GM18519 (cell line): Measurements from ENCODE around the gene ANKLE1.
"Not testable (repeated sequence)": the region's sequence is repeated elsewhere in the genome, so short reads cannot be mapped to it uniquely, and the experiment has no call there.

Experiments
- ATAC-seq: cut with Tn5 transposase; IDR thresholded peaks from one replicate; pipeline ENCODE4 v1.9.1; 2021; ENCODE audit warnings: mild to moderate bottlenecking, moderate library complexity; ENCODE audit not compliant: unreplicated experiment, low FRiP score

ANKLE1 gene

DNA sequence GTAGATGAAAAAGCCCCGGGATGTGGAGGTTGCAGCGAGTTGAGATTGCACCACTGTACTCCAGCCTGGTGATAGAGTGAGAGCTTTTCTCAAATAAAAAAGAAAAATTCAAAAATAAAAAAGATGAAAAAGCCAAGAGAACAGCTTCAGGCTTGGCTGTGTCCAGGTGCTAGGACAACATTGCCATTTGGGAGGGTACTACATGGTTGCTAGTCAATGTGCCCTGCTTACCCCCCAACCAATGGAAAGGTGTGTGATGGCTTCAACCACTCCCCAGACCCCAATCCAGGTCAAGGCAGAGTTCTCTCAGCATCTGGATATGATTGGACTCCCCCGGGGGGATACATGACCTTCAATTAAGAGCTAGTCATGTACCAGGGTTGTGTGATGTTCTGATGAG is 2.3 kb upstream of the ANKLE1 start:
- ATAC-seq, result no peak

- ATAC-seq, result no peak
Measured at GRCh38 chr19:17282488-17283125, 906 bp downstream of the ANKLE1 start.

GRCh38 chr19:17283504-17283996 is 1.8 kb downstream of the ANKLE1 start:
- no peak for ATAC-seq

- ATAC-seq, result no peak
Measured at GRCh38 chr19:17285415-17286135, 3.9 kb downstream of the ANKLE1 start.

DNA sequence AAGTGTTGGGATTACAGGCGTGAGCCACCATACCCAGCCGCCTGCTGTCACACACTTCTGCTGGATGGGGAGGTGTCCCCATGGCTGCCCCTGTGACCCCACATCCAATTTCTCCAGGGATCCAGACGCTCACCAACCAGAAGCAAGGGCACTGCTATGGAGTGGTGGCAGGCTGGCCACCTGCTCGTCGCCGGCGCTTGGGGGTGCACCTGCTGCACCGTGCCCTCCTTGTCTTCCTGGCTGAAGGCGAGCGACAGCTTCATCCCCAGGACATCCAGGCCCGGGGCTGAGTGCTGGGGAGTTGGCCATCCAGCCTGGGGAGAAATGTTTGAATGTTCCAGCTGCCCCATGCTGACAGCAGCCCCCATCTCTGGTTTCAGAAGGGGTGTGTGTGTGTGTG is 4.6 kb downstream of the ANKLE1 start:
- ATAC-seq, result no peak

GRCh38 chr19:17286752-17287151 is 5.1 kb downstream of the ANKLE1 start:
- ATAC-seq, result no peak

DNA sequence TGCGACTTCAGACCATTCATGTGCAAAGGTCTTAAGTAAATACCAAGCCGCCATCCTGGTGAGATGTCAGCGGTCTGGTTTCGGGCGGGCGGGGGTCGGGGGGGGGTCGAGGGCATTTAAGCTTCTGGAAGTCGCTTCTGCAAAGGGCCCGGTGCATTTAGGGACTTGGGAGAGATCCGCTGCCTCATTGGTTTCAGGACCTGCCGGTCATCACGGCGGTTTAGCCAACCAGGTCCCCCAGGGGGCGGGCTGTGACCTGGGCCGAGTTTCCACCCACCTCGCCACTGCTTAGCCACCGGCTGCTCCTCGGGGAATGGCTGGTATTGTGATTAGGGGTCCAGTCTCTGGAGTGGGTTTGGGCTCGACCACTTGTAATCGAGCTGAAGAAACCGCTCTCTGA is 7.8 kb downstream of the ANKLE1 start:
- no peak for ATAC-seq

DNA sequence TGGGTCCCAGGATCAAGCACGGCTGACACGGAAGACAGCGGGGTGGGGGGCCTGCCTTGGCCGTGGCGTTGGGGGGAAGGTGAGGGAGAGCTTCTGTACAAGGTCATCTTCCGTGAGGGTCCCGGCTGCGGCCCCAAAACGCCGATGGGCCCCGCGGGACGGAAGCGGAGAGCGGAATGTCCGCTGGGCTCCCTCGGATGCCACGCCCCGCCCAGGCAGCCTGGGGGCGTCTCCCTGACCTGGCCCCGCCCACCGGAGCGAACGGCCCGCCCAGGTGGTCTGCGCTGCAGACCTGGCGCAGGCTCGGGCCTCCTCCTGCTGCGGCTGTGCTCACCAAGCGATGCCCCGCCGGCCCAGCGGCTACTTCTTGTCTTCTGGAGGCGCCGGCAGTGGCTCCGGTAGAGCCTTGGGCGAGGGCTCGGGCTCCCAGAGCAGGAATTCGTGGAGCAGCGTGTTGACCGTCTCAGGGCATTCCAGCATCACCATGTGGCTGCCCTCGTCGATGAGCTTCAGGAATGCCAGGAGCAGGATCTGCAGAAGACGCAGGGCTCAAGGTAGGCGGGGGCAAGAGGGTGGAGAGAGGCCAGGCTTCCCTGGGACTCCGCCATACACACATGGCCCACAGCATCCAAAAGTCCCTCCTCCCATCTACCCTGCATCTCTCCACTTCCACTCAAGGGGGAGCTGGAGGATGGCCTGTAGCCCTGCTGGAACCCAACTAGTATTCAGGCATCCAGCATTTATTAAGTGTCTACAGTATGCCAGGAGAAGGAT is 10.8 kb downstream of the ANKLE1 start:
- ATAC-seq, result peak; percentile 64

DNA sequence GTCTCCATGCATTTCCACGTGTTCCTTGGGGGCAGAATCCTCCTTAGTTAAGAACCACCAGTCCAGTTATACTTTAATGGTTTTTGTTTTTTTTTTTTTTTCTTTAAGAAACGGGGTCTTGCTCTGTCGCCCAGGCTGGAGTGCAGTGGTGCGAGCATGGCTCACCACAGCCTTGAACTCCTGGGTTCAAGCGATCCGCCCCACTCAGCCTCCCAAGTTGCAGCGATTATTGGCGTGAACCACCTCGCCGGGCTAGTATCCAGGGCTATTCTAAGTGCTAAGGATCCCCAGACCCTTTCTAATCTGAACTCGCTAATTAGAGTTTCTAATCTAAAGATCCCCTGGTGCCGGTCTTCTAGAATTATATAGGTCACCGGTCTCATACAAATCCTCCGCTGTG is 11.9 kb downstream of the ANKLE1 start:
- no peak for ATAC-seq

GRCh38 chr19:17294051-17294891 is 12.6 kb downstream of the ANKLE1 start:
- no peak for ATAC-seq

- not testable (repeated sequence) for ATAC-seq
Measured at GRCh38 chr19:17295551-17295950, 13.8 kb downstream of the ANKLE1 start.

GRCh38 chr19:17296273-17296672 is 14.6 kb downstream of the ANKLE1 start:
- ATAC-seq, result no peak

GRCh38 chr19:17296976-17297375 is 15.3 kb downstream of the ANKLE1 start:
- no peak for ATAC-seq

DNA sequence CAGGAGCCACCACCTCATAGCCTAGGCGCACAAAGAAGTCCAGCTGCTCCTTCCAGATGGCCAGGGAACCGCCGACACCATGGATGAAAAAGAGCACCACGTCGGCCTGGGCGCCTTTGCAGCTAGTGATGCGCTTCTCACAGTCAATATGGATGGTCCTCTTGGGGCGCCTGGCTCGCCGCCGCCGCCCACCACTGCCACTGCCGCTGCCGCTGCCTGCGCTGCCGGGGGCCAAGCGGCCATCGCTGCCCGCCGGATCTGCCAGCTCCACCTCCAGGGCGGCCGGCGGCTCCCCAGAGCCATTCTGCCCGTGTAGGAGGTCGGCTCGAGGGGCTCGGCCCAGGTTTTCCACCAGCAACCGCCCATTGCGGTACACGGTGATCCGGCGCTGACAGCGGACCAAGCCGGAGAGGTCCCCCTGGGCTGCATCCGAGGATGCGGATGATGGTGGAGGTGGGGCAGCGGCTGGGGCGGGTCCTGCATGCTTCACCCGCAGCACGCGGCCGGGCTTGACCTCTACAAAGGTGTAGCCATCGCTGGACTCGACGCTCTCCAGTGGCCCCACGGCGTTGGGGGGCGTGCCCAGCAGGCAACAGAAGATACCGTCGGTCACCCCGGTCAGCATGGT is 19.4 kb downstream of the ANKLE1 start:
- ATAC-seq, result no peak

DNA sequence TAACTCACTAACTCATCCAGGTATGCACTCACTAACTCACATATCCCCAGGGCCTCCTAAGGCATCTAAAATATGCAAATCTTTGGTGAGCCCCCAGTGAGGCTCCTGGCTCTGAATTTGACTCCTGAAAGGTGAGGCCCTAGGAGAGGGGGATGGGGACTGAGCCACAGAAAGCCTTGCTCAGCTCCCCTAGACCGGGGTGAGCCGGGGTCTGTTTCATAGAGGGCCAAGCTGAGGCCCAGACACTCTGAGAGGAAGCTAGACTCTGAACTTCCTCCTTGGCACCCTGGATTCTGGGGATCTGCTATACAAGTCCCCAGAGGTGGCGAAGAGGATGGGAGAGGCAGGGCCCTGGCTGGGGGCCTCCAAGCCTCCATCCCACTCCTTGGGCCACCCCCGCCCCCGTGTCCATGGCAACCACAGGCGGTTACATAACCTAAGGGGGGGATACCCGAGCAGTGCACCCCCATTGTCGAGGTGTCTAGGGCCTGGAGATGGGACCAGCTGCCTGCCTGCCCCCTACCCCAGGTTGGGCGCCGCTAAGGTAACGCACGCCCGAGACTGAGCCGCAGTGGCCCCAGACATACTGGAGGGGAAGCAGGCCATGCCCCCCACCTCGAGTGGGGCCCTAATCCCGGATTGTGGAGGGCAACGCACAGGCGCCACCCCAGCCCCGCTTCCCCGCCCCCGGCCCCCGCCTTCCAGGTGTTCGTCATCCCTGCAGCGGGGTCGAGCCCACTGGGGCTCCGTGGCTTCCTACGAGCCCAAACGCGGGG is 20.9 kb downstream of the ANKLE1 start:
- no peak for ATAC-seq

GRCh38 chr19:17303167-17303939 is 21.7 kb downstream of the ANKLE1 start, which contains the start of gene ABHD8:
Gene ABHD8 (minus strand): TSS chr19:17303425. CDS start chr19:17301616, 1,809 bp downstream.
- ATAC-seq, result peak; percentile 58

GRCh38 chr19:17303940-17304267 is 22.2 kb downstream of the ANKLE1 start:
- no peak for ATAC-seq

GRCh38 chr19:17304386-17305215 is 22.9 kb downstream of the ANKLE1 start:
- no peak for ATAC-seq
